HEK293T (cell line): Measurements from ENCODE around the gene VSTM4.

Source experiments
- ARNT ChIP-seq: fragments of 450-650 bp; IDR thresholded peaks from 2 replicates; pipeline ENCODE4 v1.6.1; 2017; ENCODE audit warnings: mild to moderate bottlenecking
- CTBP1 ChIP-seq: fragments of 450-650 bp; IDR thresholded peaks from 2 replicates; pipeline ENCODE4 v1.6.1; 2016; ENCODE audit warnings: borderline replicate concordance
- HDGF ChIP-seq: fragments of 450-650 bp; IDR thresholded peaks from 2 replicates; pipeline ENCODE4 v1.6.1; 2017; ENCODE audit warnings: antibody characterized with exemption, borderline replicate concordance
- TARDBP ChIP-seq: fragments of 450-650 bp; IDR thresholded peaks from 2 replicates; pipeline ENCODE4 v1.6.1; 2016

GRCh38 chr10:49037187-49037586, 78.1 kb downstream of the VSTM4 start:
- TF ChIP-seq HDGF = no peak
- no peak for TF ChIP-seq TARDBP
- no peak for TF ChIP-seq CTBP1
- TF ChIP-seq ARNT = no peak
